Raji (cell line): Measurements from ENCODE around the gene EGLN1.

Experiments used
- POLR2A ChIP-seq: IDR thresholded peaks from 2 replicates; pipeline ENCODE4 v1.6.1; 2011; ENCODE audit warnings: low read depth, low read length, control low read depth; ENCODE audit not compliant: insufficient read depth

EGLN1 gene

GRCh38 chr1:231386466-231386865 is 35.6 kb downstream of the EGLN1 start:
- no peak for TF ChIP-seq POLR2A

DNA sequence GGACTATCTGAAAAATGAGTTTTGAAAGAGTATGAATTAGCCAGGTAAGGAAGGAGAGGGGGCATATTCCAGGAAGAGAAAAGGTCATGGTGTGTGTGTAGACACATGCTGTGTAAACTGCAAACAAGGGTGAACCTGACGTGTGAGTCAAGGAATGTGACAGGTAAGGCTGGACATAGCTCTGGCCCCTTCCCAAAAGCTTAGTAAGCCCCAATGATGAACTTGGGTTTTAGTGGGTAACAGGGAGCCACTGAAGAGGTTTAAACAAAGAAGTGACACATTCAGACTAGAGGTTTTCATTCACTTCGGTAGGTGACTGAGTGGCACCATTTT is 36.7 kb downstream of the EGLN1 start:
- no peak for TF ChIP-seq POLR2A

DNA sequence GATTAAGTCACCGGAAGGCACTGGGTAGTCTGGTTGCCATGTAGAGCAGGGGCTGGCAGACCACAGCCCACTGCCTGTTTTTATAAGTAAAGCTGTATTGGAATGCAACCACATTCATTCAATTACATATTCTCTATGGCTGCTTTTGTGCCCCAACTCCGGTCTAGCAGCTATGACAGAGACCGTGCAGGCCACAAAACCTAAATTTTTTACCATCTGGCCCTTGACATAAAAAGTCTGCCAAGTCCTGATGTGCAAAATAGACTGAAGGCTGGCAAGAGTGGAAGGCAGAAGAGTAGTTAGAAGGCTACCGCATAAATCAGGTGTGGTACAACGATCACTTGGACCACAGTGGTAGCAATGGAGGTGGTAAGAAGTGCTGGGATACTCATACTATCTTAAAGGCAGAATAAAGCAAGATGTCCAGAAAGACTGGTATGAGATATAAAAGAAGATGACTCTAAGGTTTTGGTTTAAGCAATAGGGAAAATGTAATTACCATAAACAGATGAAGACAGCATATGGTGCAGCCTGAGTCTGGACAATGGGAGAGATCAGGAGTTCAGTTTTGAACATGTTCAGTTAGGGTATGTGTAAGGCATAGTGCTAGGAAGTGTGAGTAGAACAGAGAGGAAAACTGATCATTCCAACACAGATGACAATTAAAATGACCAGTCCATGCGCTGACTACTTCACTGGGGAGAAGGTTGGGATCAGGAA is 37.2 kb downstream of the EGLN1 start:
- TF ChIP-seq POLR2A, result no peak

DNA sequence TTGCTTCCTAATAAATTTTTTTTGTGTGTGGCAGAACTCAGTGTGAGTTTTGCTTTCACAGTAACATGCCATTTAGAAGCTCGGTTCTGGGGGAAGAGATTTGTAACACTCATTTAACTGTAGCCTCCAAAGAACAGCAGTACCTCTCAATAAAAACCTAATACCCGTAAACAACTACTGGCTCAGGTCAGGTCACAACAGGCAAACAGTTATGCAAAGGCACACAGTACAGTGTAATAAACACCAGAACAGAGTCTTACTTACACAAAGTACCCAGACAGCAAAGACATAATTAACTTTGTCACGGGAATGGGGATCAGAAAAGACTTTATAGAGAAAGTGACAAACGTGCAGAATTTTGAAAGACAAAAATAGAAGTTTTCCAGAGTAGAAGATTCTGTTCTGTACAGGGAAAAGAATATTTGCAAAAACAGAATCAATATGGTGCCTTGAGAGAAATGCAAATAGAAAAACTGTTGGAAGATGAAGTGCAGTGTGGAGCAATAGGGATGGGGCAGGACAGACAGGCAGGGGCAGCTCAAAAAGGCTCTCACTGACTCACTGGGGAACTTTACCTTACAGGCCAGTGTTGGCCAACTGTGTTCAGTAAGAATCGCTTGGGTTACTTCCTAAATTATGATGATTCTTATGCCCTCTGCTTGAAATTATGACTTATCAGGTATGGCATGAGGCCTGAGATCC is 38.8 kb downstream of the EGLN1 start:
- TF ChIP-seq POLR2A, result no peak

- TF ChIP-seq POLR2A, result no peak
Observed at GRCh38 chr1:231382426-231382825, 39.7 kb downstream of the EGLN1 start.

GRCh38 chr1:231381729-231382128 is 40.4 kb downstream of the EGLN1 start:
- TF ChIP-seq POLR2A, result no peak

DNA sequence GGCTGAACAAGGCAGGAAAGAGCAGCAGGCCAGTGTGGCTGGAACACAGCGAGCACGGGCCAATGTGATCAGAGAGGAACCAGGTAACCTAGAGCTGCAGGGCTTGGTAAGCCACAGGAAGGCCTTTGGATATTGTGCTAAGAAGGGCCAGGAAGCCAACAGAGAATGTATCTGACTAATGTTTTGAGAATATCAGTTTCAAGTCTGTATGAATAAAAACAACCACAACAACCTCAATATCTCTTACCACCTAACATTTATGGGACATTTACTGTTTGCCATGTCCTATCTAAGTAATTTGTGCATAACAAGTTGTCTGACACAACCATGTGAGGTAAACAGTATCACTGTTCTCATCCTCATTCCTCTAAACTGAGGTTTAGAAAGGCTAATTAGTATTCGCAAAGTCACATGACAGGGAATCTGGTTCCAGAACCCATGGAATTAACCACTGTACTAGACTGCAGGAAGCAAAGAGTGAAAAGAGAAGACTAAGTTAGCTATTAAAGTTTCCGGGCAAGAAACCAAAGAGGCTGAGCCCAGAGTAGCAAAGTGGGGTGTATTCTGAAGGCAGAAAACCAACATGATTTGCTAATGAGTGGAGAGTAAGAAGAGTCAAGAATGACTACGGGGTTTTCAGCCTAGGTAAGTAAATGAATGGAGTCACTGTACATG is 45.1 kb downstream of the EGLN1 start:
- no peak for TF ChIP-seq POLR2A

GRCh38 chr1:231376101-231376500 is 46.0 kb downstream of the EGLN1 start:
- no peak for TF ChIP-seq POLR2A

DNA sequence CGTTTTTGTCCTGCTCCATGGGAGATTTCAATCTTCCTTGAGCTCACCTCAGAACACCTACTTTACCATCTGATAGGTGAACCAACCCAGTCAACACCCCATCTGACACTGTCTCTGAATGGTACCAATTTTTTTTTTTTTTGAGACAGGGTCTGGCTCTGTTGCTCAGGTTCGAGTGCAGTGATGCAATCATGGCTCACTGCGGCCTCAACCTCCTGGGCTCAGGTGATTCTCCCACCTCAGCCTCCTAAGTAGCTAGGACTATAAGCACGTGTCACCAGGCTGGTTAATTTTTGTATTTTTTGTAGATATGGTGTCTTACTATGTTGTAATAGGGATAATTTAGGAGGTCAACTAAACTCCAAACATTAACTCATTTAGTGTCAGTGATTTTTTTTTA is 47.7 kb downstream of the EGLN1 start:
- no peak for TF ChIP-seq POLR2A

DNA sequence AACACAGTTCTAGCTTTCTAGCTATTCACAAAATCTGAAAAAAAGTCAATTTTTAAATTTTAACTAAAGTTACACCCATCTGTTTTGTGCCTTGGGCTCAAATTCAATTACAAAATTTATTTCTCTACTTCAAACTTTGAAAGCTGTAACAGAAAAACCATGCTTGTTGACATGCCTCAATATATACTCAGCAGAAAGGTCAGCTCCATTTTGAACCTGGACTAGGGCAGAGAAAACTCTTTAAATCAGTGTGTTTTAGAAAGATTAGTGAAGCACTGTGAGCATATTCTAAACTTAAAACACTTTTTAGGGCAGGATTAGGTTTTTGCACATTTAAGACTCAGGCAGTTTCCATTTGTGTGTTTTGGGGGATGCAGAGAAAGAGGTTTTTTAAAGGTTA is 49.6 kb downstream of the EGLN1 start:
- TF ChIP-seq POLR2A, result no peak

- TF ChIP-seq POLR2A, result no peak
Observed at GRCh38 chr1:231369282-231369681, 52.8 kb downstream of the EGLN1 start.

DNA sequence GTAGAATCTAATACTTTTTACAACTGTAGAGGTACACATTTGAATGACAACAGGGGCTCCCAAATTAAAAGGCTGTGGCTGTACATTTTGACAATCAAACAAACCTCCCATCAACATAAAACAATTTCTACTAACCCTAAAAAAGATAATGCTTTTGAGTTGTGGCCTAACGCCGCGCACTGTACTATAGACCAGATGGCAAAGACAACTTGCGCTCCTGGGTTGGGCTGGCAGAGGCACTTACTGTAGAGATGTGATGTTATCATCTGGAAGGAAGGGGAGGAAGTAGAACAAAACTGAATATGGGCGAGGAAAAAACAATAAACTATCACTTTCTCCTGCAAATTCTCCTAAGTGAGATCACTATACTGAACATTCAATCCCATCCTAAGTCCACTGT is 57.9 kb downstream of the EGLN1 start:
- TF ChIP-seq POLR2A, result no peak

- no peak for TF ChIP-seq POLR2A
Observed at GRCh38 chr1:231363624-231364023, 58.5 kb downstream of the EGLN1 start.

DNA sequence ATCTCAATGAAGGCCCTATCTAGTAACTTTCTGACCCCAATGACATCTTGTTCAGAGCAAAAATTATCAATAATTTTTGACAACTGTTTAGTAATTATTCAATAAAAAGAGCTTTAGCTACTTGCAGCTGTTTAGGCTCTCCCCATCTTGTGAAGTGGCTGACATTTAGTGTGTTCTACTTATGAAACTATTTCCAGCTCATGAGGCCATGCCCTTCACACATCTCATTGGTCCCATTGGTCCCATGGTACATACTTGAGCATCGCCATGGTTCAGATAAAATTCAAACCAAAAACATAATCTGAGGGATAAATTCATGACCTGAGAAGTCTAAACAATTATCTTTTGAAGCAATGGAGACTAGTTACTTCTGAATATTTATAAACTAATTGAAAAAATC is 59.8 kb downstream of the EGLN1 start:
- TF ChIP-seq POLR2A, result no peak

DNA sequence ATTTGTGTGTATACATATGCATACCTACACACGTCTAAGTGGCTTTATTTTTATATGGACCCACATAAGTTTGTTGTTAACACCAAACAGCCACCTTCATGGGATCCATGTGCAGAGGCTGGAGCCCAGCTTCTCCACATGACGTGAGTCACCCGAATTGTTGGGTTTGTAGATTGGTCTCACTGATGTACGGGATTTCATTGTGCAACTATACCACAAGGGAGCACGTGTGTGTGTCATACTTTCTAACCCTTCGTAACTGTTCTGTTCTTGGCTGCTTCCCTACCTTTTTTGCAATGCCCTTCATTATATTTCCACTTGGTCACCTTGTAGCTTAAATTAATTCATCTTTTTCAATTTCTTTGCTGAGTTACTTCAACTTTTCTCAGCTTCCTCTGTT is 63.0 kb downstream of the EGLN1 start:
- no peak for TF ChIP-seq POLR2A

DNA sequence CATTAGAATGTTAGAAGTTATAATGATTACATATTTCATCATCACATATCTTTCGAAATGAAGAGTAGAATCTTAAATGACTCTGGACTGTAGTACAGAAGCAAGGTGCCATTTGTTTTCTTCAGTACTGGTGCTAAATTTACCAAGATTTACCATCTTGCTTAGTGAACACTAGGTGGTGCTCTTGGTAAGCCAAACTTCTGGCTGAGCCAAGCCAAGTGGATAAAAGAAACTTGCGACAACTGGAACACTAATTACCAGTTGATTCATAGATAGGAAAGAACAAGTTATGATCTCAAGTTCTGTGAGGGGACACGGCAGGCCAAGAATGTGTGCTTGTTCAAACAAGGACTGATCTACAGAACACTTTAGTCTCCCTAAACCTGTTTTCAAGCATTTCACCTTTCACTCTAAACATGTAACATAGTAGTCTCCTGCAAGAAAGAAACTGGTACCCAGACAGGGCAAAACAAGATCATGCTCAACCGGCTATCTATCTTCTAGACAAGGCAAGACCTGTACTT is 64.2 kb downstream of the EGLN1 start:
- no peak for TF ChIP-seq POLR2A

DNA sequence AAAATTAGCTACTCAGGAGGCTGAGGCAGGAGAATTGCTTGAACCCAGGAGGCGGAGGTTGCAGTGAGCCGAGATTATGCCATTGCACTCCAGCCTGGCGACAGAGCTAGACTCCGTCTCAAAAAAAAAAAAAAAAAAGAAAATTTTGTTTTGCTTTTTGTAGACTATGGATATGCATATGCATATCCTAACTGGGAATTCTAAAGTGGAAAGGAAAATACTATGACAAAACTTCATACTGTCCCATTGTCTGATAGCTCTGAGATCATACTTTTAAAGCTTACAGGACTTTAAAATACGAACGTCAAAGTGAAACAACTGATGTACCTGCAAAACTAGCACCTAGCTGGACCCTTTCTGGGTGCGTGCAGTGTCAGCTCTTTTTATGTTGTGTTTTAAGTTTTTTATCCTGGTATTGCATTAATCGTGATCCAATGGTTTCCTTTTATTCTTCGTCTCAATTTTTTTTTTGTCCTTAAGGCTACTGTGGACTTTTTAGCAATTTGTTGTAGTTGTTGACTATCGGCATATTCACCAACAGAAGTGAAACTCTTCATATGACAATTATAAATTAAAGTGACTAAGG is 64.8 kb downstream of the EGLN1 start:
- TF ChIP-seq POLR2A, result no peak

DNA sequence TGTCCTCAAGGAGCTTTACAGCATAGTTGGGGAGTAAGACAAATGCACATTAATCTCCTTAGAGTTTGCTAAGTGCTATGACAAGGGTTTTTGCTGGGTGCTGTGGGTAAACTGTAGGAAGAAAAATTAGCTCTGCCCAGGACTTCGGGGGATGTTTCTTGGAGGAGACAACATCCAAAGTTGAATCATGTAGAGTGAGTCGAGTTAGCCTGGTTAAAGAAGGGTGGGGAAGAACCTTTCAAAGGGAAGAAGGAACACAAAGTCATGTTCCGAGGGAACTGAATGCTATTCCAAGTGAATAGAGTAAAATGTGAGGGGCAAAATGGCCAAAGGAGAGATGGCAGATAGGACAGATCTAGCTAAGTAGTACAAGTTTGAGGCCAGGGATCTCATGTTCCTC is 66.9 kb downstream of the EGLN1 start:
- no peak for TF ChIP-seq POLR2A
